ENCODE data around the gene PPID.
"Not testable (repeated sequence)": the region's sequence is repeated elsewhere in the genome, so short reads cannot be mapped to it uniquely, and the experiment has no call there.

The PPID gene

GRCh38 chr4:158670975-158671664 lies 52.1 kb downstream of the PPID start:
- DNase-seq (ENCODE audit: low read depth), result peak; percentile 62

GRCh38 chr4:158669310-158669709 lies 53.9 kb downstream of the PPID start:
- no peak for DNase-seq (ENCODE audit: low read depth)

More at GRCh38 chr4:158670975-158671664, 52.1 kb downstream of the PPID start:
- peak overlapping the region; percentile 95 for H3K4me3 ChIP-seq (ENCODE audit: low read depth, low read length)
- TF ChIP-seq CTCF (IDR thresholded peaks at IDR 0.05; ENCODE audit: control insufficient read depth, extremely low read depth, insufficient read depth), result no peak

GRCh38 chr4:158667651-158668198 lies 55.5 kb downstream of the PPID start:
- DNase-seq (ENCODE audit: low read depth), result no peak
- TF ChIP-seq CTCF (IDR thresholded peaks at IDR 0.05; ENCODE audit: control insufficient read depth, extremely low read depth, insufficient read depth), result no peak
- no peak overlapping the region for H3K4me3 ChIP-seq (ENCODE audit: low read depth, low read length)

More at GRCh38 chr4:158669310-158669709, 53.9 kb downstream of the PPID start:
- no peak for TF ChIP-seq CTCF (IDR thresholded peaks at IDR 0.05; ENCODE audit: control insufficient read depth, extremely low read depth, insufficient read depth)
- H3K4me3 ChIP-seq (ENCODE audit: low read depth, low read length), result no peak overlapping the region

- H3K4me3 ChIP-seq (ENCODE audit: low read depth, low read length), result no peak overlapping the region
- TF ChIP-seq CTCF (IDR thresholded peaks at IDR 0.05; ENCODE audit: control insufficient read depth, extremely low read depth, insufficient read depth), result no peak
- DNase-seq (ENCODE audit: low read depth), result no peak
Measured at GRCh38 chr4:158666892-158667291, 56.3 kb downstream of the PPID start.

GRCh38 chr4:158664806-158665205 lies 58.4 kb downstream of the PPID start:
- no peak for DNase-seq (ENCODE audit: low read depth)
- H3K4me3 ChIP-seq (ENCODE audit: low read depth, low read length), result no peak overlapping the region
- TF ChIP-seq CTCF (IDR thresholded peaks at IDR 0.05; ENCODE audit: control insufficient read depth, extremely low read depth, insufficient read depth), result no peak

- not testable (repeated sequence) for DNase-seq (ENCODE audit: low read depth)
Measured at GRCh38 chr4:158663707-158664625, 59.2 kb downstream of the PPID start.

GRCh38 chr4:158663255-158663654 lies 59.9 kb downstream of the PPID start:
- DNase-seq (ENCODE audit: low read depth); H3K4me3 ChIP-seq (ENCODE audit: low read depth, low read length): not testable (repeated sequence)

More at GRCh38 chr4:158663707-158664625, 59.2 kb downstream of the PPID start:
- H3K4me3 ChIP-seq (ENCODE audit: low read depth, low read length), result not testable (repeated sequence)

Data from LNCaP clone FGC (cell line).